Measurements from ENCODE around the gene AMELX.

The AMELX gene

GRCh38 chrX:11309220-11309619 is 16.0 kb downstream of the AMELX start:
- no peak for DNase-seq (ENCODE audit: low read depth)

GRCh38 chrX:11311706-11312105 is 18.5 kb downstream of the AMELX start:
- DNase-seq (ENCODE audit: low read depth) = no peak

- no peak for DNase-seq (ENCODE audit: low read depth)
These were observed 26.8 kb downstream of the AMELX start for GRCh38 chrX:11319806-11320520.

GRCh38 chrX:11321986-11322385 is 28.8 kb downstream of the AMELX start:
- no peak for DNase-seq (ENCODE audit: low read depth)

GRCh38 chrX:11328134-11328533 is 34.9 kb downstream of the AMELX start:
- no peak for DNase-seq (ENCODE audit: low read depth)

- DNase-seq (ENCODE audit: low read depth) = no peak
These were observed 35.8 kb downstream of the AMELX start for GRCh38 chrX:11329021-11329420.

- DNase-seq (ENCODE audit: low read depth) = no peak
These were observed 38.6 kb downstream of the AMELX start for GRCh38 chrX:11331788-11332187.

GRCh38 chrX:11334165-11334564 is 41.0 kb downstream of the AMELX start:
- DNase-seq (ENCODE audit: low read depth) = no peak

- DNase-seq (ENCODE audit: low read depth) = no peak
These were observed 43.0 kb downstream of the AMELX start for GRCh38 chrX:11336201-11336600.

GRCh38 chrX:11337292-11338009 is 44.2 kb downstream of the AMELX start:
- DNase-seq (ENCODE audit: low read depth) = no peak

- DNase-seq (ENCODE audit: low read depth) = peak; percentile 22
These were observed 48.3 kb downstream of the AMELX start for GRCh38 chrX:11341274-11342201.

GRCh38 chrX:11342673-11343072 is 49.5 kb downstream of the AMELX start:
- no peak for DNase-seq (ENCODE audit: low read depth)

- DNase-seq (ENCODE audit: low read depth) = no peak
These were observed 53.0 kb downstream of the AMELX start for GRCh38 chrX:11346121-11346682.

GRCh38 chrX:11347300-11347699 is 54.1 kb downstream of the AMELX start:
- no peak for DNase-seq (ENCODE audit: low read depth)

- no peak for DNase-seq (ENCODE audit: low read depth)
These were observed 55.8 kb downstream of the AMELX start for GRCh38 chrX:11349020-11349419.

- no peak for DNase-seq (ENCODE audit: low read depth)
These were observed 56.6 kb downstream of the AMELX start for GRCh38 chrX:11349661-11350337.

Measured in HS-27A (cell line).